Upper lobe of left lung (tissue), 4 donors: ENCODE data around the gene PIAS2.

Experiments
- CTCF ChIP-seq, 6 experiments: fragments of 450-650 bp in 4 of 6; fragments of 200-600 bp in 2 of 6; sonication (generic) in 2 of 6; IDR thresholded peaks; one replicate each; pipeline ENCODE4 v1.5.1; 2016 to 2019; ENCODE audit warnings: antibody characterized with exemption in 6 of 6
- EP300 ChIP-seq, 4 donors: sonication (generic); formaldehyde crosslinking; IDR thresholded peaks; one replicate each; pipeline ENCODE4 v1.5.1; 2017; ENCODE audit warnings: antibody characterized with exemption in 4 of 4, control low read depth in 2 of 4
- POLR2A ChIP-seq, 4 donors: fragments of 450-650 bp; IDR thresholded peaks; one replicate each; pipeline ENCODE4 v1.5.1; 2016 to 2017; ENCODE audit warnings: antibody characterized with exemption in 4 of 4, mild to moderate bottlenecking in 2 of 4
- POLR2AphosphoS5 ChIP-seq, 2 donors: sonication (generic); formaldehyde crosslinking; IDR thresholded peaks; one replicate each; pipeline ENCODE4 v1.5.1; 2017; ENCODE audit warnings: antibody characterized with exemption in 2 of 2

GRCh38 chr18:46831434-46831833, 85.9 kb downstream of the PIAS2 start:
- TF ChIP-seq EP300 (IDR thresholded peaks at IDR 0.05), result no peak
- no peak for TF ChIP-seq CTCF (IDR thresholded peaks at IDR 0.05)
- no peak for TF ChIP-seq POLR2A (IDR thresholded peaks at IDR 0.05)
- TF ChIP-seq POLR2AphosphoS5 (IDR thresholded peaks at IDR 0.05), result no peak
